HG03025 (cell line): ENCODE measurements around the gene WDR70.
"Not testable (repeated sequence)": the region's sequence is repeated elsewhere in the genome, so short reads cannot be mapped to it uniquely, and the experiment has no call there.

Experiments
- ATAC-seq: cut with Tn5 transposase; IDR thresholded peaks from one replicate; pipeline ENCODE4 v1.9.1; 2021; ENCODE audit warnings: mild to moderate bottlenecking, moderate library complexity; ENCODE audit not compliant: unreplicated experiment, low FRiP score

WDR70 gene

GRCh38 chr5:37781409-37781808 is 402.3 kb downstream of the WDR70 start:
- not testable (repeated sequence) for ATAC-seq

- no peak for ATAC-seq
Observed at GRCh38 chr5:37786416-37786815, 407.3 kb downstream of the WDR70 start.

GRCh38 chr5:37786862-37787519 is 407.9 kb downstream of the WDR70 start:
- no peak for ATAC-seq

- ATAC-seq, result no peak
Observed at GRCh38 chr5:37787742-37788141, 408.6 kb downstream of the WDR70 start.

- no peak for ATAC-seq
Observed at GRCh38 chr5:37789991-37790390, 410.9 kb downstream of the WDR70 start.

GRCh38 chr5:37791321-37791720 is 412.2 kb downstream of the WDR70 start:
- ATAC-seq, result no peak

GRCh38 chr5:37792975-37793631 is 414.0 kb downstream of the WDR70 start:
- no peak for ATAC-seq

GRCh38 chr5:37795292-37795691 is 416.2 kb downstream of the WDR70 start:
- ATAC-seq, result not testable (repeated sequence)

- ATAC-seq, result not testable (repeated sequence)
Observed at GRCh38 chr5:37796435-37796834, 417.3 kb downstream of the WDR70 start.

GRCh38 chr5:37799865-37800421 is 420.8 kb downstream of the WDR70 start:
- ATAC-seq, result no peak

- ATAC-seq, result no peak
Observed at GRCh38 chr5:37801521-37801920, 422.4 kb downstream of the WDR70 start.
